Glutamatergic neuron (in vitro differentiated cells): ENCODE measurements around the gene ZYG11A. TPM values are rescaled to one million over a fixed set of nuclear protein-coding genes. Genes with fewer than 3 reads are reported as not detected.
"Not testable (repeated sequence)": the region's sequence is repeated elsewhere in the genome, so short reads cannot be mapped to it uniquely, and the experiment has no call there.

Source experiments
- DNase-seq: peaks from one replicate; pipeline ENCODE4 v3.0.0; 2022
- H3K27ac Mint-ChIP-seq: one replicate; pipeline ENCODE4 v1.8.0; 2020; ENCODE audit warnings: mild to moderate bottlenecking, mixed read lengths, inconsistent platforms; ENCODE audit not compliant: unreplicated experiment
- H3K27me3 Mint-ChIP-seq: one replicate; pipeline ENCODE4 v1.8.0; 2020; ENCODE audit warnings: mild to moderate bottlenecking, moderate library complexity, mixed read lengths, inconsistent platforms; ENCODE audit not compliant: unreplicated experiment
- H3K36me3 Mint-ChIP-seq: one replicate; pipeline ENCODE4 v1.8.0; 2020; ENCODE audit warnings: mild to moderate bottlenecking, mixed read lengths, inconsistent platforms; ENCODE audit not compliant: unreplicated experiment
- H3K4me1 Mint-ChIP-seq: one replicate; pipeline ENCODE4 v1.8.0; 2020; ENCODE audit warnings: mild to moderate bottlenecking, low read depth, mixed read lengths, inconsistent platforms; ENCODE audit not compliant: unreplicated experiment
- H3K4me3 Mint-ChIP-seq: one replicate; pipeline ENCODE4 v1.8.0; 2020; ENCODE audit warnings: mild to moderate bottlenecking, mixed read lengths, inconsistent platforms; ENCODE audit not compliant: unreplicated experiment
- H3K9me3 Mint-ChIP-seq: one replicate; pipeline ENCODE4 v1.8.0; 2020; ENCODE audit warnings: mild to moderate bottlenecking, moderate library complexity, mixed read lengths, inconsistent platforms; ENCODE audit not compliant: unreplicated experiment
- total RNA-seq: library from RNA; stranded (reverse); fragmentation: NEBNext Ultra II Directional; extraction: Animal tissue kit (Norgen Biotek cat#: 25700); gene quantifications from one replicate; pipeline ENCODE4 v1.2.1, GENCODE V29; 2021; ENCODE audit not compliant: unreplicated experiment
- TF ChIP-seq, protein P1 (sequence below): fragments of 200-600 bp; sonication (generic); IDR thresholded peaks from one replicate; pipeline ENCODE4 v1.5.0; 2021; ENCODE audit not compliant: partially characterized antibody, unreplicated experiment

Gene ZYG11A
- total RNA-seq, 1 donor from 2014 or later = 0.59 TPM

DNA sequence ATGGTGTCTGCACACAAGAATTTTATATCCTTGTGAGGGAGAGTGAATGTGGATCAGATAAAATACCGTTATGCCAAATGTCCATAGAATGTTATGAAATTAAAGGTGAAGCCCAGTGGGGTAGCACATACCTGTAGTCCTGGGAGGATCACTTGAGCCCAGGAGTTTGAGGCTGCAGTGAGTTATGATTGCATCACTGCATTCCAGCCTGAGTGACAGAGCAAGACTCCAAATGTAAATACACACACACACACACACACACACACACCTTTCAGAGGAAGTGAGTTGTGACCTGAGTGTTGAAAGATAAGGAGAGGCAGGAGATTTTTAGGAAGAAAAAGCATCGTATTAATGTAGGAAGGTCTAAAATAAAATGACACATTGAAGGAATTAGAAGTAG, 28.1 kb upstream of the ZYG11A start:
- TF ChIP-seq, protein P1, sequence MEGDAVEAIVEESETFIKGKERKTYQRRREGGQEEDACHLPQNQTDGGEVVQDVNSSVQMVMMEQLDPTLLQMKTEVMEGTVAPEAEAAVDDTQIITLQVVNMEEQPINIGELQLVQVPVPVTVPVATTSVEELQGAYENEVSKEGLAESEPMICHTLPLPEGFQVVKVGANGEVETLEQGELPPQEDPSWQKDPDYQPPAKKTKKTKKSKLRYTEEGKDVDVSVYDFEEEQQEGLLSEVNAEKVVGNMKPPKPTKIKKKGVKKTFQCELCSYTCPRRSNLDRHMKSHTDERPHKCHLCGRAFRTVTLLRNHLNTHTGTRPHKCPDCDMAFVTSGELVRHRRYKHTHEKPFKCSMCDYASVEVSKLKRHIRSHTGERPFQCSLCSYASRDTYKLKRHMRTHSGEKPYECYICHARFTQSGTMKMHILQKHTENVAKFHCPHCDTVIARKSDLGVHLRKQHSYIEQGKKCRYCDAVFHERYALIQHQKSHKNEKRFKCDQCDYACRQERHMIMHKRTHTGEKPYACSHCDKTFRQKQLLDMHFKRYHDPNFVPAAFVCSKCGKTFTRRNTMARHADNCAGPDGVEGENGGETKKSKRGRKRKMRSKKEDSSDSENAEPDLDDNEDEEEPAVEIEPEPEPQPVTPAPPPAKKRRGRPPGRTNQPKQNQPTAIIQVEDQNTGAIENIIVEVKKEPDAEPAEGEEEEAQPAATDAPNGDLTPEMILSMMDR = no peak
- DNase-seq = no peak
- Mint-ChIP-seq H3K9me3 (no peaks in the 10 kb centered on the region), H3K4me1 (no peaks in the 10 kb centered on the region), H3K36me3 (no peaks in the 10 kb centered on the region), H3K27me3 (peaks cover 2% of the 10 kb centered on the region), H3K4me3 (no peak overlapping the region), H3K27ac (no peak overlapping the region)

DNA sequence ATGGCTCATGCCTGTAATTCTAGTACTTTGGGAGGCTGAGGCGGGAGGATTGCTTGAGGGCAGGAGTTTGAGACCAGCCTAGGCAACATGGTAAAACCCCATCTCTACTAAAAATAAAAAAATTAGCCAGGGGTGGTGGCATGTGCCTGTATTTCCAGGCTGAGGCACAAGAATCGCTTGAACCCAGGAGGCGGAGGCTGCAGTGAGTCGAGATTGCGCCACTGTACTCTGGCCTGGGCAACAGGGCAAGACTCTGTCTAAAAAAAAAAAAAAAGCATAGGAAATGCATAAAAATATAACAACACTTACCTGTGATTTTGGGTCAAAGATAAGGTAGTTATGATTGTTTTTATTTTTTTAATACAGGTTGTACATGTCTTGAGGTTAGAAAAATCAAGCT, 21.7 kb upstream of the ZYG11A start:
- not testable (repeated sequence) for H3K4me1 Mint-ChIP-seq, H3K36me3 Mint-ChIP-seq, H3K4me3 Mint-ChIP-seq, H3K27ac Mint-ChIP-seq, DNase-seq, H3K27me3 Mint-ChIP-seq, H3K9me3 Mint-ChIP-seq

DNA sequence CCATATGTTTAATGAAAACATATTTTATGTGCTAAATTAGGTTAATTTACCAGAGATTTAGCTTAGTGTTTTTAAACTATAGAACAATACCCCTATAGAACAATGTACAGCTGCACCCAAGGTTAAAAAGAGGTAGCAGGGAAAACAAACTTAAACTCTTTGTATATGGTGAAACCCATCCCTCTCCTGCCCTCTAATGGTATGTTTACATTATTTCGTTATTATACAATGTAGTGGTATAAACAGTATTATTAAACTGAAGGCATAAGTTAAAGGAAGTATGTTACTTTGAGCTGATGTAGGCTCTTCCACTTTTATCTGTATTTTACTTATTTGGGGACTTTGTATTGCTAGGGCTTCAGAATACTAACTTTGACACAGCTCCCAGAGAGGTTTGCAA, 16.7 kb upstream of the ZYG11A start:
- DNase-seq = no peak

DNA sequence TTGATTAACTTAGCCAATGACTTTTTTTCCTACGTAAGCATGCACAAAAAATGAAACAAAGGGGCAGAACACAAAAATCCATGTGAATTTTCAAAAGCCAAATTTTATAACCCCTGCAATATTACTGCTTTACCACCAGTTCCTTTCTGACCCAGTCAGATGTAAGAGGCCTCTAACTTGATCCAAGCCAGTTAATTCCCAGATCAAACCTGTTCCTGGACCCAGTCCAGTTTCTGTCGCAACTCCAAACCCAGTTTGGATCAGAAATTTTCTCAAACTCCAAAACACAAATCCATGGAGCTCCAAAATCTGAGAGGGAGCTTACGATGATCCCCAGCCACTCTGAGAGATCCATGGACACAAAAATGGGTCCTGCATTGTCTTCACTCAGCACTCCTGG, 7.8 kb upstream of the ZYG11A start:
- H3K4me1 Mint-ChIP-seq = no peaks in the 10 kb centered on the region
- peaks cover 4% of the 10 kb centered on the region for H3K27me3 Mint-ChIP-seq
- H3K9me3 Mint-ChIP-seq = no peaks in the 10 kb centered on the region
- DNase-seq = no peak
- no peak overlapping the region for H3K4me3 Mint-ChIP-seq
- TF ChIP-seq, protein P1 = no peak
- no peak overlapping the region for H3K27ac Mint-ChIP-seq
- no peaks in the 10 kb centered on the region for H3K36me3 Mint-ChIP-seq

More for the DNA sequence above, 16.7 kb upstream of the ZYG11A start:
- H3K27ac Mint-ChIP-seq = no peak overlapping the region
- peaks cover 4% of the 10 kb centered on the region for H3K27me3 Mint-ChIP-seq
- H3K36me3 Mint-ChIP-seq = no peaks in the 10 kb centered on the region
- H3K4me1 Mint-ChIP-seq = no peaks in the 10 kb centered on the region
- H3K4me3 Mint-ChIP-seq = no peak overlapping the region
- no peaks in the 10 kb centered on the region for H3K9me3 Mint-ChIP-seq
- TF ChIP-seq, protein P1 = no peak

DNA sequence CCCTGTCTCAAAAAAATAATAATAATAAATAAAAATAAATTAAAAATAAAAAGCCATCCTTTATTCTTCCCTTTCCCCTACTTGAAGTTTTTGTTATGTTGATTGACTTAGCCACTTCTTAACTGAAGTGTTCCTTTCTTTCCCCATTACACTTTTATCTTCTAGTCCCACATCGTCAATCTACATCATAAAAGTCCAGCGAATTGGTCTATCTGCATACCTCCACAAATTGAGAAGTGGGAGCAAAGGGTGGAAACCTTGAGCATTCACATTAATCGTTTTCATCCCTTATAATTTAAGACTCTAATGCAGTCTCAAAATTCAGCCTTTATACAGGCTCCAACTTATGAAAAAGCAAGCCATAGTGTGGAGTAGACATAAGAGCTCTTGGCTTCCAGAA, 6.5 kb upstream of the ZYG11A start:
- H3K27me3 Mint-ChIP-seq = no peaks in the 10 kb centered on the region
- no peak overlapping the region for H3K4me3 Mint-ChIP-seq
- H3K36me3 Mint-ChIP-seq = no peaks in the 10 kb centered on the region
- no peak for DNase-seq
- H3K4me1 Mint-ChIP-seq = no peaks in the 10 kb centered on the region
- no peaks in the 10 kb centered on the region for H3K9me3 Mint-ChIP-seq
- TF ChIP-seq, protein P1 = no peak
- H3K27ac Mint-ChIP-seq = no peak overlapping the region

DNA sequence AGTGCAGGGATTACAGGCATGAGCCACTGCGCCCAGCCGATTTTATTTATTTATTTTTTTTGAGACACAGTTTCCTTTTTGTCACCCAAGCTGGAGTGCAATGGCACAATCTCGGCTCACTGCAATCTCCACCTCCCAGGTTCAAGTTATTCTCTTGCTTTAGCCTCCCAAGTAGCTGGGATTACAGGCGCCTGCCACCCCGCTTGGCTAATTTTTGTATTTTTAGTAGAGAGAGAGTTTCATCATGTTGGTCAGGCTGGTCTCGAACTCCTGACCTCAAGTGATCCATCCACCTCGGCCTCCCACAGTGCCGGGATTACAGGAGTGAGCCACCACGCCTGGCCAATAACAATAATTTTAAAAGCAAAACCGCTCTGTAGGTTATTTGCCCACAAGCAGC, 3.4 kb upstream of the ZYG11A start:
- not testable (repeated sequence) for H3K9me3 Mint-ChIP-seq, DNase-seq, H3K36me3 Mint-ChIP-seq, H3K4me3 Mint-ChIP-seq, H3K27me3 Mint-ChIP-seq, H3K4me1 Mint-ChIP-seq, H3K27ac Mint-ChIP-seq

DNA sequence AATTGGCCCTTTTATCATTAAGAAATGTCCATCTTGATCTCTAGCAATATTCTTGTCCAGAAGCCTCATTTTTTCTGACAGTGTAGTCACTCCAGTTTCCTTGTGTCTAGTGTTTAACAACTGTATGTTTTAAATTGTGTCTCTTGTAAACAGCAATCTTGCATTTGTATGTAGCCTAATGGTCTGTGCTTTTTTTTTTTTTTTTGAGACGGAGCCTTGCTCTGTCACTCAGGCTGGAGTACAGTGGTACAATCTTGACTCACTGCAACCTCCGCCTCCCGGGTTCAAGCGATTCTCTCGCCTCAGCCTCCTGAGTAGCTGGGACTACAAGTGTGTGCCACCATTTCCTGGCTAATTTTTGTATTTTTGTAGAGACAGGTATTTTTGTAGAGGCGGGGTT, 2.6 kb downstream of the ZYG11A start:
- DNase-seq, H3K27ac Mint-ChIP-seq, H3K36me3 Mint-ChIP-seq, H3K4me1 Mint-ChIP-seq, H3K4me3 Mint-ChIP-seq, H3K9me3 Mint-ChIP-seq, H3K27me3 Mint-ChIP-seq: not testable (repeated sequence)
